K562 (cell line): ENCODE measurements around the gene DYNC1H1. TPM values are rescaled to one million over a fixed set of nuclear protein-coding genes. Genes with fewer than 3 reads are reported as not detected.
A peak's percentile ranks its signal among the peaks of the same experiment; 100 is the strongest.

Experiments used
- JUNB ChIP-seq: fragments of 450-650 bp; formaldehyde crosslinking; conservative IDR thresholded peaks from 2 replicates; pipeline ENCODE4 v1.4.0; 2020; ENCODE audit warnings: mild to moderate bottlenecking
- MAZ ChIP-seq, 2 experiments: fragments of 450-650 bp in 1 of 2; sonication (generic) in 1 of 2; formaldehyde crosslinking; IDR thresholded peaks in 1 of 2; conservative IDR thresholded peaks in 1 of 2; 2 replicates each; pipeline versions ENCODE4 v1.4.0 to v1.5.0; 2020; ENCODE audit warnings: mild to moderate bottlenecking in 1 of 2, missing genetic modification reagents in 1 of 2
- MEF2D ChIP-seq: conservative IDR thresholded peaks from 2 replicates; pipeline ENCODE4 v1.6.1; 2016; ENCODE audit warnings: low read depth, missing genetic modification characterization, missing compliant biosample characterization
- NCOA6 ChIP-seq: fragments of 450-650 bp; IDR thresholded peaks from 2 replicates; pipeline ENCODE4 v1.6.1; 2017; ENCODE audit warnings: mild to moderate bottlenecking
- NR2F6 ChIP-seq: fragments of 450-650 bp; formaldehyde crosslinking; IDR thresholded peaks from 2 replicates; pipeline ENCODE4 v1.4.0; 2020; ENCODE audit warnings: mild to moderate bottlenecking
- OTX1 ChIP-seq: fragments of 450-650 bp; formaldehyde crosslinking; IDR thresholded peaks from 2 replicates; pipeline ENCODE4 v1.4.0; 2022; ENCODE audit warnings: mild to moderate bottlenecking
- PHB ChIP-seq: fragments of 250-450 bp; sonication (Bioruptor Pico); IDR thresholded peaks from 2 replicates; pipeline ENCODE4 v1.5.0; 2021
- SMARCB1 ChIP-seq: IDR thresholded peaks from 2 replicates; pipeline ENCODE4 v1.6.1; 2011; ENCODE audit warnings: improper control_type of control experiment, low read depth; ENCODE audit not compliant: insufficient read length
- SRSF3 ChIP-seq: fragments of 200-400 bp; formaldehyde crosslinking; IDR thresholded peaks from 2 replicates; pipeline ENCODE4 v1.6.1; 2016; ENCODE audit warnings: mild to moderate bottlenecking, low read length, moderate library complexity; ENCODE audit not compliant: insufficient read depth
- TCF7 ChIP-seq: sonication (generic); IDR thresholded peaks from 2 replicates; pipeline ENCODE4 v1.6.1; 2016; ENCODE audit warnings: antibody characterized with exemption, borderline replicate concordance
- ZC3H11A ChIP-seq: IDR thresholded peaks from 2 replicates; pipeline ENCODE4 v1.6.1; 2012; ENCODE audit warnings: low read depth, low read length, improper control_type of control experiment
- ZNF124 ChIP-seq: sonication (generic); formaldehyde crosslinking; IDR thresholded peaks from 2 replicates; pipeline ENCODE4 v1.8.1; 2022; ENCODE audit warnings: missing genetic modification reagents
- ZNF507 ChIP-seq: conservative IDR thresholded peaks from 2 replicates; pipeline ENCODE4 v1.6.1; 2017; ENCODE audit warnings: missing genetic modification characterization, missing compliant biosample characterization
- ZNF668 ChIP-seq: fragments of 250-450 bp; sonication (Bioruptor Pico); IDR thresholded peaks from 2 replicates; pipeline ENCODE4 v1.8.0; 2022; ENCODE audit warnings: mild to moderate bottlenecking, inconsistent platforms
- polyA plus RNA-seq, 8 experiments: library from polyadenylated mRNA; depleted of rRNA in 4 of 8; stranded (reverse) in 5 of 8; unstranded in 3 of 8; fragments of >200 nt; fragmentation: Nextera tagmentation in 2 of 8; fragmentation: Illumina TruSeq in 1 of 8; extraction: Ambion mirVana in 2 of 8; extraction: Trizol in 1 of 8; gene quantifications; 2 replicates each; pipeline versions ENCODE4 v1.2.1 to v1.2.3, GENCODE V29; 2011 to 2014; ENCODE audit warnings: inconsistent platforms in 1 of 8, missing spikeins in 1 of 8
- total RNA-seq, 7 experiments: library from RNA; depleted of rRNA in 6 of 7; stranded (reverse); fragments of >200 nt in 6 of 7; fragmentation: Illumina TruSeq in 2 of 7; extraction: Trizol in 2 of 7; gene quantifications; 2 replicates each; pipeline versions ENCODE4 v1.2.1 to v1.2.3, GENCODE V29; 2011 to 2021; ENCODE audit warnings: low replicate concordance in 1 of 7
- TF ChIP-seq, protein P1 (sequence below): fragments of 450-650 bp; IDR thresholded peaks from 2 replicates; pipeline ENCODE4 v1.7.0; 2016; ENCODE audit warnings: borderline replicate concordance
- TF ChIP-seq, protein P2 (sequence below): sonication (generic); formaldehyde crosslinking; IDR thresholded peaks from 2 replicates; pipeline ENCODE4 v1.9.0; 2022; ENCODE audit warnings: mild to moderate bottlenecking, missing genetic modification reagents
- TF ChIP-seq, protein P3 (sequence below): sonication (generic); formaldehyde crosslinking; IDR thresholded peaks from 2 replicates; pipeline ENCODE4 v1.8.0; 2022; ENCODE audit warnings: missing genetic modification reagents, mild to moderate bottlenecking, borderline replicate concordance
- TF ChIP-seq, protein P4 (sequence below): fragments of 150-350 bp; IDR thresholded peaks from 2 replicates; pipeline ENCODE4 v1.6.1; 2014; ENCODE audit warnings: low read depth, mild to moderate bottlenecking, low read length, borderline replicate concordance

Gene DYNC1H1
- total and polyA plus RNA-seq, 9 of the 15 experiments (the other 6 are each of a cell fraction or from before 2014, with no cell fraction given) = 31.9 to 335 (median 115) TPM

DNA sequence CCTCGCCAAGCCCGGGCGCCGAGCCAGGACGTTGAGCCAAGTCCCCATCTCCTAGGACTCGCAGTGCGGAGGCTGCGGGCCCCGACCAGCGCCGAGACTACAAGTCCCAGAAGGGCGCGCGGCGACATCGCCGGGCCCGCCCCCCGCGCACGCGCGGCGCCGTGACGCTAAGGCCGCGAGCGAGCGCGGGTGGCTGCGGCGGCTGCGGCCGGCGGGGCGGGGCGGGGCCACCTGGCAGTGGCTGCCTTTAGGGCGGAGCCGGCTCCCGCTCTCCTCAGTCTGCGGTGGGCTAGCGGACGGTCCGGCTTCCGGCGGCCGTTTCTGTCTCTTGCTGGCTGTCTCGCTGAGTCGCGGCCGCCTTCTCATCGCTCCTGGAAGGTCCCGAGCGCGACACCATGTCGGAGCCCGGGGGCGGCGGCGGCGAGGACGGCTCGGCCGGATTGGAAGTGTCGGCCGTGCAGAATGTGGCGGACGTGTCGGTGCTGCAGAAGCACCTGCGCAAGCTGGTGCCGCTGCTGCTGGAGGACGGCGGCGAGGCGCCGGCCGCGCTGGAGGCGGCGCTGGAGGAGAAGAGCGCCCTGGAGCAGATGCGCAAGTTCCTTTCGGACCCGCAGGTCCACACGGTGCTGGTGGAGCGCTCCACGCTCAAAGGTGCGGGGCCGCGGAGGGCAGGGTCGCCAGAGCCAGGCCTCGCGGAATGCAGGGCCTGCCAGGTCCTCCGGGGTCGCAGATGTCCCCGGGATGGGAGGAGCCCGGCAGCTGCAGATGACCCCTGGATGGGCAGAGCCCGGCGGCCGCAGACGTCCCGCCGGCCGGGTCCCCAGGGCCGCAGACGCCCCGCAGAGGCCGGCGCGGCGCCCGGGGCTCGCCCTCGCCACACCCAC, at the start of gene DYNC1H1 (continued):
- TF ChIP-seq, protein P1, sequence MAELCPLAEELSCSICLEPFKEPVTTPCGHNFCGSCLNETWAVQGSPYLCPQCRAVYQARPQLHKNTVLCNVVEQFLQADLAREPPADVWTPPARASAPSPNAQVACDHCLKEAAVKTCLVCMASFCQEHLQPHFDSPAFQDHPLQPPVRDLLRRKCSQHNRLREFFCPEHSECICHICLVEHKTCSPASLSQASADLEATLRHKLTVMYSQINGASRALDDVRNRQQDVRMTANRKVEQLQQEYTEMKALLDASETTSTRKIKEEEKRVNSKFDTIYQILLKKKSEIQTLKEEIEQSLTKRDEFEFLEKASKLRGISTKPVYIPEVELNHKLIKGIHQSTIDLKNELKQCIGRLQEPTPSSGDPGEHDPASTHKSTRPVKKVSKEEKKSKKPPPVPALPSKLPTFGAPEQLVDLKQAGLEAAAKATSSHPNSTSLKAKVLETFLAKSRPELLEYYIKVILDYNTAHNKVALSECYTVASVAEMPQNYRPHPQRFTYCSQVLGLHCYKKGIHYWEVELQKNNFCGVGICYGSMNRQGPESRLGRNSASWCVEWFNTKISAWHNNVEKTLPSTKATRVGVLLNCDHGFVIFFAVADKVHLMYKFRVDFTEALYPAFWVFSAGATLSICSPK = no peak
- TF ChIP-seq JUNB (CRISPR knock-in tag) (no peak), MEF2D (tag) (no peak), NR2F6 (CRISPR knock-in tag) (no peak), TCF7 (no peak), MAZ (CRISPR knock-in tag; conservative IDR thresholded peaks at IDR 0.05 in 1 of 2, IDR thresholded peaks at IDR 0.05 in 1 of 2) (peak; percentile 21 to 53; a peak in 2 of 4 replicates), PHB (CRISPR knock-in tag) (0 out of 2 replicates have a peak, but pooled peaks have one; percentile 68), SRSF3 (no peak), ZNF507 (tag) (no peak), OTX1 (no peak), SMARCB1 (no peak), ZC3H11A (no peak), ZNF668 (CRISPR knock-in tag) (no peak), NCOA6 (no peak), ZNF124 (CRISPR knock-in tag) (no peak)
- TF ChIP-seq, protein P2, sequence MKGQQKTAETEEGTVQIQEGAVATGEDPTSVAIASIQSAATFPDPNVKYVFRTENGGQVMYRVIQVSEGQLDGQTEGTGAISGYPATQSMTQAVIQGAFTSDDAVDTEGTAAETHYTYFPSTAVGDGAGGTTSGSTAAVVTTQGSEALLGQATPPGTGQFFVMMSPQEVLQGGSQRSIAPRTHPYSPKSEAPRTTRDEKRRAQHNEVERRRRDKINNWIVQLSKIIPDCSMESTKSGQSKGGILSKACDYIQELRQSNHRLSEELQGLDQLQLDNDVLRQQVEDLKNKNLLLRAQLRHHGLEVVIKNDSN (CRISPR knock-in tag) = no peak
- TF ChIP-seq, protein P3, sequence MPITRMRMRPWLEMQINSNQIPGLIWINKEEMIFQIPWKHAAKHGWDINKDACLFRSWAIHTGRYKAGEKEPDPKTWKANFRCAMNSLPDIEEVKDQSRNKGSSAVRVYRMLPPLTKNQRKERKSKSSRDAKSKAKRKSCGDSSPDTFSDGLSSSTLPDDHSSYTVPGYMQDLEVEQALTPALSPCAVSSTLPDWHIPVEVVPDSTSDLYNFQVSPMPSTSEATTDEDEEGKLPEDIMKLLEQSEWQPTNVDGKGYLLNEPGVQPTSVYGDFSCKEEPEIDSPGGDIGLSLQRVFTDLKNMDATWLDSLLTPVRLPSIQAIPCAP (CRISPR knock-in tag) = no peak
- TF ChIP-seq, protein P4, sequence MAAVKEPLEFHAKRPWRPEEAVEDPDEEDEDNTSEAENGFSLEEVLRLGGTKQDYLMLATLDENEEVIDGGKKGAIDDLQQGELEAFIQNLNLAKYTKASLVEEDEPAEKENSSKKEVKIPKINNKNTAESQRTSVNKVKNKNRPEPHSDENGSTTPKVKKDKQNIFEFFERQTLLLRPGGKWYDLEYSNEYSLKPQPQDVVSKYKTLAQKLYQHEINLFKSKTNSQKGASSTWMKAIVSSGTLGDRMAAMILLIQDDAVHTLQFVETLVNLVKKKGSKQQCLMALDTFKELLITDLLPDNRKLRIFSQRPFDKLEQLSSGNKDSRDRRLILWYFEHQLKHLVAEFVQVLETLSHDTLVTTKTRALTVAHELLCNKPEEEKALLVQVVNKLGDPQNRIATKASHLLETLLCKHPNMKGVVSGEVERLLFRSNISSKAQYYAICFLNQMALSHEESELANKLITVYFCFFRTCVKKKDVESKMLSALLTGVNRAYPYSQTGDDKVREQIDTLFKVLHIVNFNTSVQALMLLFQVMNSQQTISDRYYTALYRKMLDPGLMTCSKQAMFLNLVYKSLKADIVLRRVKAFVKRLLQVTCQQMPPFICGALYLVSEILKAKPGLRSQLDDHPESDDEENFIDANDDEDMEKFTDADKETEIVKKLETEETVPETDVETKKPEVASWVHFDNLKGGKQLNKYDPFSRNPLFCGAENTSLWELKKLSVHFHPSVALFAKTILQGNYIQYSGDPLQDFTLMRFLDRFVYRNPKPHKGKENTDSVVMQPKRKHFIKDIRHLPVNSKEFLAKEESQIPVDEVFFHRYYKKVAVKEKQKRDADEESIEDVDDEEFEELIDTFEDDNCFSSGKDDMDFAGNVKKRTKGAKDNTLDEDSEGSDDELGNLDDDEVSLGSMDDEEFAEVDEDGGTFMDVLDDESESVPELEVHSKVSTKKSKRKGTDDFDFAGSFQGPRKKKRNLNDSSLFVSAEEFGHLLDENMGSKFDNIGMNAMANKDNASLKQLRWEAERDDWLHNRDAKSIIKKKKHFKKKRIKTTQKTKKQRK = no peak
